HepG2 (cell line): ENCODE results near the gene ATP2A3. TPM values are rescaled to one million over a fixed set of nuclear protein-coding genes. Genes with fewer than 3 reads are reported as not detected.

ENCODE experiments used
- ATAC-seq: fragments of 200-7000 bp; cut with Tn5 transposase; 3 replicates; pipeline ENCODE4 v1.9.1; 2020; ENCODE audit warnings: mild to moderate bottlenecking, moderate library complexity
- BruUV-seq: library from RNA; stranded (reverse); fragments of 400-500 nt; replicated peaks from 2 replicates; lab custom pipeline; 2021; lab: Mats Ljungman, UMichigan
- CTCF ChIA-PET: fragments of 300-600 bp; formaldehyde crosslinking; extraction: SDS; loops from one replicate; lab custom pipeline; 2021; ENCODE audit warnings: low total read pairs, inconsistent platforms, low intra/inter-chr PET ratio; lab: Yijun Ruan, JAX
- POLR2A ChIA-PET: fragments of 350-600 bp; sonication (Branson Sonifier 250); formaldehyde crosslinking; loops from one replicate; lab custom pipeline; 2020; ENCODE audit warnings: antibody characterized with exemption, inconsistent platforms; lab: Yijun Ruan, JAX
- DNase-seq: peaks from one replicate; pipeline ENCODE4 v3.0.0-alpha.2; 2015; ENCODE audit warnings: low spot score
- FAIRE-seq: peaks from 3 replicates; lab custom pipeline; 2011; peaks lifted over from hg19 to GRCh38; lab: Jason Lieb, UNC
- H2AFZ ChIP-seq: one replicate; pipeline ENCODE4 v1.6.1; 2011; ENCODE audit warnings: low read length, inconsistent platforms
- H3K27ac ChIP-seq: fragments of 300-600 bp; 3 replicates; pipeline ENCODE4 v1.8.0; 2011; ENCODE audit warnings: mixed run types, mild to moderate bottlenecking, mixed read lengths, low read length, inconsistent platforms; ENCODE audit not compliant: insufficient read depth; ENCODE audit errors: extremely low read length
- H3K27me3 ChIP-seq, 2 experiments: fragments of 200-600 bp in 1 of 2; 2 replicates in 1 of 2; 3 replicates in 1 of 2; pipeline versions ENCODE4 v1.6.0 to v1.8.0; 2011; ENCODE audit warnings: low read length in 2 of 2, mild to moderate bottlenecking in 2 of 2, moderate library complexity in 2 of 2, inconsistent platforms in 1 of 2; ENCODE audit not compliant: insufficient read depth in 2 of 2, control insufficient read depth in 1 of 2
- H3K36me3 ChIP-seq, 2 experiments: fragments of 200-600 bp in 1 of 2; replicated peaks in 1 of 2; 2 replicates in 1 of 2; 3 replicates in 1 of 2; pipeline versions ENCODE4 v1.5.1 to v1.8.0; 2011; ENCODE audit warnings: low read length in 2 of 2, inconsistent platforms in 1 of 2; ENCODE audit not compliant: insufficient read depth in 2 of 2, control insufficient read depth in 1 of 2
- H3K4me1 ChIP-seq: 2 replicates; pipeline ENCODE4 v1.5.1; 2012; ENCODE audit warnings: low read length, inconsistent platforms; ENCODE audit not compliant: insufficient read depth
- H3K4me2 ChIP-seq: 2 replicates; pipeline ENCODE4 v1.6.0; 2011; ENCODE audit warnings: low read depth, low read length, inconsistent platforms
- H3K4me3 ChIP-seq, 3 experiments: fragments of 200-600 bp in 1 of 3; sonication (generic), shearing (Covaris generic) in 1 of 3; replicated peaks in 1 of 3; 2 replicates each; pipeline ENCODE4 v1.5.1; 2011 to 2016; ENCODE audit warnings: low read length in 3 of 3, inconsistent platforms in 2 of 3, low read depth in 2 of 3, mild to moderate bottlenecking in 2 of 3, control low read depth in 1 of 3, mixed read lengths in 1 of 3; ENCODE audit not compliant: insufficient read depth in 1 of 3
- H3K79me2 ChIP-seq: one replicate; pipeline ENCODE4 v1.6.1; 2011; ENCODE audit warnings: low read length, inconsistent platforms; ENCODE audit not compliant: insufficient read depth
- H3K9ac ChIP-seq: 2 replicates; pipeline ENCODE4 v1.6.0; 2011; ENCODE audit warnings: mild to moderate bottlenecking, low read depth, low read length, inconsistent platforms; ENCODE audit not compliant: insufficient read depth
- H3K9me3 ChIP-seq: 2 replicates; pipeline ENCODE4 v1.5.1; 2012; ENCODE audit warnings: mild to moderate bottlenecking, low read length
- H4K20me1 ChIP-seq: 2 replicates; pipeline ENCODE4 v1.6.0; 2011; ENCODE audit warnings: inconsistent platforms, mild to moderate bottlenecking, low read length, moderate library complexity; ENCODE audit not compliant: insufficient read depth
- E2F2 ChIP-seq: sonication (generic); formaldehyde crosslinking; IDR thresholded peaks from 2 replicates; pipeline ENCODE4 v1.4.0; 2020; ENCODE audit warnings: missing genetic modification reagents, borderline replicate concordance
- HNF1A ChIP-seq, 2 experiments: sonication (generic) in 1 of 2; formaldehyde crosslinking in 1 of 2; IDR thresholded peaks; 2 replicates each; pipeline versions ENCODE4 v1.4.0 to v1.6.1; 2016 to 2020; ENCODE audit warnings: borderline replicate concordance in 1 of 2, low read depth in 1 of 2, mild to moderate bottlenecking in 1 of 2, missing genetic modification reagents in 1 of 2
- PCBP2 ChIP-seq: fragments of 200-400 bp; formaldehyde crosslinking; optimal IDR thresholded peaks from 2 replicates; pipeline ENCODE3; 2018; ENCODE audit warnings: low read length, low read depth; ENCODE audit not compliant: poor library complexity, severe bottlenecking
- ZIK1 ChIP-seq: sonication (generic); formaldehyde crosslinking; IDR thresholded peaks from 2 replicates; pipeline ENCODE4 v1.5.0; 2020; ENCODE audit warnings: mild to moderate bottlenecking, low read depth, missing genetic modification reagents, borderline replicate concordance
- ZNF281 ChIP-seq: sonication (generic); formaldehyde crosslinking; IDR thresholded peaks from 2 replicates; pipeline ENCODE4 v1.4.0; 2020; ENCODE audit warnings: missing genetic modification reagents, borderline replicate concordance
- ZNF772 ChIP-seq: sonication (generic); formaldehyde crosslinking; IDR thresholded peaks from 2 replicates; pipeline ENCODE4 v1.5.0; 2020; ENCODE audit warnings: mild to moderate bottlenecking, missing genetic modification reagents
- ZSCAN9 ChIP-seq: IDR thresholded peaks from 2 replicates; pipeline ENCODE4 v1.6.1; 2016; ENCODE audit warnings: borderline replicate concordance
- WGBS: methylation state at CpG from one replicate; pipeline ENCODE4 v1.1.6; 2017; ENCODE audit warnings: low lambda C conversion rate; 5-methylcytosine and 5-hydroxymethylcytosine counted together
- in situ Hi-C: cut with HindIII; loops from 2 replicates; pipeline ENCODE4 v1.10.0; 2017; ENCODE audit warnings: low pct_unique_long_range_greater_than_20kb; ENCODE audit not compliant: extremely low pct_ligation_motif_present
- intact Hi-C: fragments of 100-400 bp; cut with micrococcal nuclease; formaldehyde crosslinking; loops from one replicate; pipeline ENCODE4 v1.10.0; 2022; ENCODE audit not compliant: unreplicated experiment
- polyA plus RNA-seq, 8 experiments: library from polyadenylated mRNA; depleted of rRNA in 3 of 8; stranded (reverse) in 7 of 8; unstranded in 1 of 8; fragments of >200 nt; fragmentation: Illumina TruSeq in 4 of 8; extraction: Trizol in 4 of 8; gene quantifications; 2 replicates each; pipeline versions ENCODE4 v1.2.1 to v1.2.3, GENCODE V29; 2011 to 2016; ENCODE audit warnings: low read depth in 4 of 8, missing spikeins in 1 of 8, mixed read lengths in 1 of 8; ENCODE audit not compliant: insufficient read depth in 1 of 8
- total RNA-seq, 5 experiments: library from RNA; depleted of rRNA; stranded (reverse); fragments of >200 nt; fragmentation: Illumina TruSeq; extraction: Trizol; gene quantifications; 2 replicates each; pipeline ENCODE4 v1.2.3, GENCODE V29; 2016; ENCODE audit warnings: low read depth in 1 of 5

ATP2A3 gene
- total and polyA plus RNA-seq, 2 of the 13 experiments (the other 11 are each of a cell fraction or from before 2014, with no cell fraction given), result 0.07 TPM; not detected in 1

GRCh38 chr17:3918372-3919122, 45.7 kb downstream of the ATP2A3 start:
- Histone ChIP-seq H3K27me3 (peaks cover 2 to 49% of the 10 kb centered on the region in 2 experiments; a peak in 4 of 5 replicates), H3K4me3 (no peak overlapping the region), H2AFZ (no peak overlapping the region), H3K9ac (no peak overlapping the region), H3K9me3 (no peaks in the 10 kb centered on the region), H3K4me2 (no peak overlapping the region), H3K27ac (no peak overlapping the region), H3K36me3 (no peaks in the 10 kb centered on the region), H3K4me1 (peaks cover 30% of the 10 kb centered on the region), H3K79me2 (no peaks in the 10 kb centered on the region), H4K20me1 (no peaks in the 10 kb centered on the region)
- ATAC-seq (no peak), DNase-seq (no peak), FAIRE-seq (no peak)
- ChIA-PET POLR2A (no interaction called here), CTCF (no interaction called here)
- intact Hi-C loops, result no loop called here
- in situ Hi-C loops, result loop anchor here (10.0 kb wide), 1 partner anchor 156 kb away; no protein-coding TSS in a partner anchor
- no peak for TF ChIP-seq ZNF281 (CRISPR knock-in tag)
- TF ChIP-seq ZSCAN9 (CRISPR knock-in tag), result no peak
- TF ChIP-seq ZIK1 (CRISPR knock-in tag), result no peak
- no peak for TF ChIP-seq E2F2 (CRISPR knock-in tag)
- TF ChIP-seq PCBP2, result peak; percentile 67
- no peak for TF ChIP-seq ZNF772 (CRISPR knock-in tag)
- TF ChIP-seq HNF1A (IDR thresholded peaks at IDR 0.05; ENCODE audit: low read depth), result no peak
- TF ChIP-seq HNF1A (CRISPR knock-in tag; IDR thresholded peaks at IDR 0.05; ENCODE audit: borderline replicate concordance), result no peak
- WGBS, result 8% methylated on average over 5 of the region's 8 CpGs
- no TSS peak for BruUV-seq
